ENCODE data around the gene OR52E2. TPM values are rescaled to one million over a fixed set of nuclear protein-coding genes. Genes with fewer than 3 reads are reported as not detected.

Gene OR52E2
- total RNA-seq, 4 donors from 2014 or later: not detected

DNA sequence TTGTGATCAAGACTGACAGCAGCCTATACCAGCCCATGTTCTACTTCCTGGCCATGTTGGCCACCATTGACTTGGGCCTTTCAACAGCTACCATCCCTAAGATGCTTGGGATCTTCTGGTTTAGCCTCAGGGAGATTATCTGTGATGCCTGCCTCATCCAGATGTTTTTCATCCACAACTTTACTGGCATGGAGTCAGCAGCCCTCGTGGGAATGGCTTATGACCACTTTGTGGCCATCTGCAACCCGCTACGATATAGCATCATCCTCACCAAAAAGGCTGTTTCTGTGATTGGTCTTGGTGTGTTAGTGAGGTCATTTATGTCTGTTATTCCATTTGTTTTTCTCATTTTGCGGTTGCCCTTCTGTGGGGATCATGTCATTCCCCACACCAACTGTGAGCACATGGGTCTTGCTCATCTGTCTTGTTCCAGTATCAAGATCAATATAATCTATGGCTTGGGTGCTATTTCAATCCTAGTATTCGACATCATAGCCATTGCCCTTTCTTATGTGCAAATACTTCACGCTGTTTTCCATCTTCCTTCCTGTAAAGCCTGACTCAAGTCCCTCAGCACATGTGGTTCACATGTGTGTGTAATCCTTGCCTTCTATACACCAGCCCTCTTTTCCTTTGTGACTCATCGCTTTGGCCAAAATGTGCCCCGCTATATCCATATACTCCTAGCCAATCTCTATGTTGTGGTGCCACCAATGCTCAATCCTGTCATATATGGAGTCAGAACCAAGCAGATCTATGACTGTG lies 33.6 kb upstream of the OR52E2 start:
- TF ChIP-seq, protein P1, sequence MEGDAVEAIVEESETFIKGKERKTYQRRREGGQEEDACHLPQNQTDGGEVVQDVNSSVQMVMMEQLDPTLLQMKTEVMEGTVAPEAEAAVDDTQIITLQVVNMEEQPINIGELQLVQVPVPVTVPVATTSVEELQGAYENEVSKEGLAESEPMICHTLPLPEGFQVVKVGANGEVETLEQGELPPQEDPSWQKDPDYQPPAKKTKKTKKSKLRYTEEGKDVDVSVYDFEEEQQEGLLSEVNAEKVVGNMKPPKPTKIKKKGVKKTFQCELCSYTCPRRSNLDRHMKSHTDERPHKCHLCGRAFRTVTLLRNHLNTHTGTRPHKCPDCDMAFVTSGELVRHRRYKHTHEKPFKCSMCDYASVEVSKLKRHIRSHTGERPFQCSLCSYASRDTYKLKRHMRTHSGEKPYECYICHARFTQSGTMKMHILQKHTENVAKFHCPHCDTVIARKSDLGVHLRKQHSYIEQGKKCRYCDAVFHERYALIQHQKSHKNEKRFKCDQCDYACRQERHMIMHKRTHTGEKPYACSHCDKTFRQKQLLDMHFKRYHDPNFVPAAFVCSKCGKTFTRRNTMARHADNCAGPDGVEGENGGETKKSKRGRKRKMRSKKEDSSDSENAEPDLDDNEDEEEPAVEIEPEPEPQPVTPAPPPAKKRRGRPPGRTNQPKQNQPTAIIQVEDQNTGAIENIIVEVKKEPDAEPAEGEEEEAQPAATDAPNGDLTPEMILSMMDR (IDR thresholded peaks at IDR 0.05): no peak
- no peak for TF ChIP-seq POLR2A (IDR thresholded peaks at IDR 0.05)

DNA sequence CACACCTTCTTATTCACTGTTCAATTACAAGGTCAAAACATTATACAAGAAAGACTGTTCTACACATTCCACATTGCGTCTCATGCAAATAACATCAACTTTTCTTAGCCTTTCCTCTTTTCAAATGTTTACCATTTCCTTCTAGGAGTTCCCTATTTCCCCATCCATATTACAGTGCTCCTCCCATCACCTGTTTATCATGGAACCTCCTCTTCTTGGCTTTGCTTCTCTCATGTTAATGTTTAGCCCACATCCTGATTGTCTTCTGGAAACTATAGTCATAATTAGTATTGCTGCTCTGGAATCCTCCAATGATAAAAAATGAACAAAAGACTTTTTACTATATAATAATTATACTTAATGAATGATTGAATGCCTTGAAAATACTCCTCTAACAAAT lies 31.2 kb upstream of the OR52E2 start:
- DNase-seq: no peak
- no peaks in the 10 kb centered on the region for H3K4me1 ChIP-seq
- no peaks in the 10 kb centered on the region for H3K27me3 ChIP-seq
- H3K27ac ChIP-seq: no peak overlapping the region
- H3K9me3 ChIP-seq: no peaks in the 10 kb centered on the region
- H3K4me3 ChIP-seq: no peak overlapping the region
- no peak for TF ChIP-seq POLR2A (IDR thresholded peaks at IDR 0.05)
- TF ChIP-seq, protein P1 (IDR thresholded peaks at IDR 0.05): no peak
- H3K36me3 ChIP-seq: no peaks in the 10 kb centered on the region

More for the DNA sequence above, 33.6 kb upstream of the OR52E2 start:
- H3K9me3 ChIP-seq: no peaks in the 10 kb centered on the region
- H3K36me3 ChIP-seq: no peaks in the 10 kb centered on the region
- no peaks in the 10 kb centered on the region for H3K4me1 ChIP-seq
- no peak overlapping the region for H3K27ac ChIP-seq
- no peaks in the 10 kb centered on the region for H3K27me3 ChIP-seq
- H3K4me3 ChIP-seq: no peak overlapping the region
- DNase-seq: no peak

DNA sequence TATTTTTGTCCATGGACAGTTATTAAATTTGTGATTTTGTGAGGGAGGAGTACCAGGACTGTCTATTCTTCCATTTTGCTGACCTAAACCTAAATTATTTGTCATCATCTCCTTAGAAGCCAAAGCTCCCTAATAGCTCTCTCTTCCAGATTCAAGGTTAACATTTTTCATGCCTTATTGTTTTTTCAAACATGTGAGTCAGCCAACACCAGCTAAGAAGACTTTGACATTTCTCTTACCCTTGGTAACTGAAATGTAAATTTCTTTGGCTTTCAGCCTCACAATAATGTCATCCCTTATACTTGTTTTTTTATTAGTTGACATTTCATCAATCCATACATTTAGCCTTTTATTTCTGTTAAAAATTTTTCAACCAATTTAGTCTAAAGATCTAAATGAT lies 29.1 kb upstream of the OR52E2 start:
- H3K9me3 ChIP-seq: no peaks in the 10 kb centered on the region
- DNase-seq: no peak
- no peaks in the 10 kb centered on the region for H3K27me3 ChIP-seq
- no peaks in the 10 kb centered on the region for H3K36me3 ChIP-seq
- H3K27ac ChIP-seq: no peak overlapping the region
- H3K4me1 ChIP-seq: no peaks in the 10 kb centered on the region
- no peak for TF ChIP-seq POLR2A (IDR thresholded peaks at IDR 0.05)
- TF ChIP-seq, protein P1 (IDR thresholded peaks at IDR 0.05): no peak
- H3K4me3 ChIP-seq: no peak overlapping the region

DNA sequence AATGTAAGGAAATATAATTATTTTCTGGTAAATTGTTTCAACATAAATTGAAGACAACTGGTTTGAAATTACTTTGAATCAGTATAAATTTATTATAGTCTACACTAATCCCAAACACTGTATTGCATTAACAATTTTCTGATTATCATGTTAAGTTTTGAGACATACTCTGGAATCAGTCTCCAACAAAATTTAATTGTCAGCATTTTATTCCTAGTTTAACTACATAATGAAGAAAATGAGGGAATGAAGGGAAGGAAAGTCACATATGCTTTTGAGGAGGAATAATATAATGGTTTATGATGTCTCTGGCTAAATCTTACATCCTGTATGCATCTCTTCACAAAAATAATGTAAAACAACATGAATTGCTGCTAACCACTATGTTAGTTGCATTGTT lies 24.2 kb upstream of the OR52E2 start:
- no peak overlapping the region for H3K27ac ChIP-seq
- no peak for DNase-seq
- H3K27me3 ChIP-seq: no peaks in the 10 kb centered on the region
- H3K4me1 ChIP-seq: no peaks in the 10 kb centered on the region
- no peaks in the 10 kb centered on the region for H3K36me3 ChIP-seq
- H3K4me3 ChIP-seq: no peak overlapping the region
- TF ChIP-seq, protein P1 (IDR thresholded peaks at IDR 0.05): no peak
- TF ChIP-seq POLR2A (IDR thresholded peaks at IDR 0.05): no peak
- no peaks in the 10 kb centered on the region for H3K9me3 ChIP-seq

DNA sequence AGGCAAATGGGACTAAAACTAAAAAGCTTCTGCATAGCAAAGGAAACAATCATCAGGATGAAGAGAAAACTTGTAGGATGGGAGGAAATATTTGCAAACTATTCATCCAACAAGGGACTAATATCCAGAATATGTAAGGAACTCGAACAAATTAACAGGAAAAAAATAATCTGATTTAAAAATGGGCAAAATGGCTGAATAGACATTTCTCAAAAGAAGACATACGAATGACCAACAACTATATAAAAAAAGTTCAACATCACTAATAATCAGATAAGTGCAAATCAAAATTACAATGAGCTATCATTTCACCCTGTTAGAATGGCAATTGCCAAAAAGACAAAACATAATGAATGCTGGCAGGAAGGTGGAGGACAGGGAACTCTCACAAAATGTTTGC lies 22.0 kb upstream of the OR52E2 start:
- no peaks in the 10 kb centered on the region for H3K36me3 ChIP-seq
- H3K4me1 ChIP-seq: no peaks in the 10 kb centered on the region
- no peaks in the 10 kb centered on the region for H3K27me3 ChIP-seq
- DNase-seq: no peak
- H3K4me3 ChIP-seq: no peak overlapping the region
- TF ChIP-seq, protein P1 (IDR thresholded peaks at IDR 0.05): no peak
- TF ChIP-seq POLR2A (IDR thresholded peaks at IDR 0.05): no peak
- H3K9me3 ChIP-seq: no peaks in the 10 kb centered on the region
- no peak overlapping the region for H3K27ac ChIP-seq

All from Peyer's patch (tissue), 4 donors.